ENCODE measurements around the gene BMP4. TPM values are rescaled to one million over a fixed set of nuclear protein-coding genes. Genes with fewer than 3 reads are reported as not detected.

The BMP4 gene
- polyA plus RNA-seq, 4 donors, result 41.6 to 52.7 (median 46.7) TPM

- no peak for DNase-seq (ENCODE audit: low read depth in 4 of 4, low spot score in 3 of 4)
Observed at GRCh38 chr14:53967606-53968005, 11.0 kb upstream of the BMP4 start.

DNA sequence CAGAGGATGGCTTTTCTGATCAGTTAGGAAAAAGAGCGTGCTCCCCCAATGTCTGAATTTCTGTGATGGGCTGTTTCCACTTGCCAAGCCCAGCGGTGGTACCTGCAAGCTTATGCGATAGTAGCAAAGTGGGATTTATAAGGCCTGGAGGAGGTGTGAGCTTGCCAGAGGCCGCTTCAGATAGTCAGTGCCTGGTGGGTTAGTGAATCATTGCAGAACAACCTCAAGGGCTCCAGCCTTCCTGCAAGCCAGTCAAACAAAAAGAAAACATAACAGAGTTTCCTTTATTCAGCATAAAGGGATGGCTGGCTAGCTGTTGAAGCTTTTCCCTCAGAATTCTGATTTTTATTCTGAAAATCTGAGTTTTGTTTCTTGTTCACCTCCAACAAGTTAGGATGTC is 7.6 kb upstream of the BMP4 start:
- no peak for DNase-seq (ENCODE audit: low read depth in 4 of 4, low spot score in 3 of 4)

- DNase-seq (ENCODE audit: low read depth in 4 of 4, low spot score in 3 of 4), result no peak
Observed at GRCh38 chr14:53963320-53964227, 6.9 kb upstream of the BMP4 start.

DNA sequence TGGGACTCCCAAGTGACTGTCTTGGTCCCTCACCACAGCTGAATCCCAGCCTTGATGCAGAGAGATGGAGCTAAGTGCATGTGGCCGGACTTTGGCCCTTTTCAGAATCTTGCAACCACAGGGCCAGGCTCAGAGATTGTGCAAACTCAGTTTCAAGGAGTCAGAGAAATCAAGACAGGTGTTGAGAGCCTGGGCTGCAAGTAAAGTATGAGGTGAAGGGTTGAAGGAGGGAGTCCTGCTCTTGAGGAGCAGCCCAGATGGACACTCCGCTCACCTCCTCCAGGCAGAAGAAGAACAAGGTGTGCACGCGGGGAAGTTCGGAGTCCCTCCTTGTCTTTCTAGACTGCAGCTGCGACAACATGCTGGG is 6.3 kb upstream of the BMP4 start:
- DNase-seq (ENCODE audit: low read depth in 4 of 4, low spot score in 3 of 4), result no peak

DNA sequence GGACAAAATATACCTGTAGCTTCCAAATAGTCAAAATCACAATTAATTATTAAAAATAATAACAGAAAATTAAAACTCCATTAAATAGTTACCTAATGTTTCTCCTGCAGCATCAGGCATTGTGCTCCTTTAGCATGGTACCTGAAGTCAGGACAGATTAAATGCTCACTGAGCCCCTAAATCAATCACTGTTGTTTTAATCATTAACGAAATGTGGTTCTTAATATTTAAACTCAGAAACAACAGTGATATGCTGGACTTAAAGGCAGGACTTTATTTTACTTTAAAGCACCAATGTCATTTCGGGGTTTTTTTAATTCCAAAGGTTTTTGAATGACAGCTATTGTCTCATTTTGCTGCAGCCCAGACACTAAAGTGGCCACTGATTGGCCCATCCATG is 2.0 kb upstream of the BMP4 start:
- DNase-seq (ENCODE audit: low read depth in 4 of 4, low spot score in 3 of 4), result no peak

GRCh38 chr14:53957739-53958138 is 1.1 kb upstream of the BMP4 start:
- no peak for DNase-seq (ENCODE audit: low read depth in 4 of 4, low spot score in 3 of 4)

GRCh38 chr14:53955671-53956426 is 776 bp downstream of the BMP4 start:
- DNase-seq (ENCODE audit: low read depth in 4 of 4, low spot score in 3 of 4), result peak in 1 of 4 donors; percentile 44

DNA sequence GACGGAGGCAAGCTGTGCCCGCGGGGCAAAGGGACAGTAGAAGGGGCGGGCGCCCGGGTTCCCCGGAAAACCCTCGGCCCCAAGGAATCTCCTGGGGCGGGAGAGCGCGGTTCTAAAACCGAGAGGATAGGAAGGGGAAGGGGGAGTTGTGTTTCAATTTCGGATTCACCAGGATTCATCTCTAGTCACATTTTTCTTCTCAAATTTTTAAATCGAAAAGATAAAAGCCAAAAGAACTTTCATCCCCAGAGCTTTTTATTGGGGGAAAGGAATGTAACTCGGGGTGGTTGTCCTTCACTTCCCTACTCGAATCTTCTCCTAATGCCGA is 1.4 kb downstream of the BMP4 start:
- DNase-seq (ENCODE audit: low read depth in 4 of 4, low spot score in 3 of 4), result no peak

GRCh38 chr14:53954551-53955228 is 1.9 kb downstream of the BMP4 start:
- no peak for DNase-seq (ENCODE audit: low read depth in 4 of 4, low spot score in 3 of 4)

DNA sequence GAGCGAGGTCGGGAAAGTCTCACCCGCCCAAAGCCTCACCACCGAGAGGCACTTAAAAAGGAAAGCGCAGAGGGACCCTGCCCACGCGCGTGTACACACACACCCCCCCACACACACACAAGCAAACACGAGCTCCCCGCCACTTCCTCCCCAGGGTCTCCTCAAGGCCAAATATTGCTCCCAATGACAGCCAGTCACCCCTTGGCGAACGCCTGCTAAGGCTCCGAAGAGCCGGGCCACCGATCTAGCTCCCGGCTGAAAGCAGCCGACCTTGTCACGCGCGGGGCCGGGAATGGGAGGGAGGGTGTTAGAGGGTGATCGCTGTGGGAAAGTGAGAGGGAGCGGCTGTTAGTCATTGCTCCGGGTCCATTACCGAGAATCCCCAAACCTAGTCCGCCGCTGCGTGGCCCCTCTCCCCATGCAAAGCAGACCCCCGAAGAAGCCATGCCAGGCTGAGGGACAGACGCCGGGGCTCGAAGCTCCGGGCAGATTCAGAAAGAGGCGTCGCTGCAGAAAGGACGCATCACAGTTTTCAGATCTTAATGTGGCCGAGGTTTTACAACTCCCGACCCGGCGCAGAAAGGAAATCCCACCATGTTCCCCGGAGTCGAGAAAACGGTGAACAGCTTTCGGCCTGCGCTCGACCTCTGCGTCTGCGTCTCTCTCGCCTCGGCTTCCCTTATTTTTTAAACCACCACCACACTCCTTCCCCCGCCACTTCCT is 2.6 kb downstream of the BMP4 start:
- DNase-seq (ENCODE audit: low read depth in 4 of 4, low spot score in 3 of 4), result no peak

DNA sequence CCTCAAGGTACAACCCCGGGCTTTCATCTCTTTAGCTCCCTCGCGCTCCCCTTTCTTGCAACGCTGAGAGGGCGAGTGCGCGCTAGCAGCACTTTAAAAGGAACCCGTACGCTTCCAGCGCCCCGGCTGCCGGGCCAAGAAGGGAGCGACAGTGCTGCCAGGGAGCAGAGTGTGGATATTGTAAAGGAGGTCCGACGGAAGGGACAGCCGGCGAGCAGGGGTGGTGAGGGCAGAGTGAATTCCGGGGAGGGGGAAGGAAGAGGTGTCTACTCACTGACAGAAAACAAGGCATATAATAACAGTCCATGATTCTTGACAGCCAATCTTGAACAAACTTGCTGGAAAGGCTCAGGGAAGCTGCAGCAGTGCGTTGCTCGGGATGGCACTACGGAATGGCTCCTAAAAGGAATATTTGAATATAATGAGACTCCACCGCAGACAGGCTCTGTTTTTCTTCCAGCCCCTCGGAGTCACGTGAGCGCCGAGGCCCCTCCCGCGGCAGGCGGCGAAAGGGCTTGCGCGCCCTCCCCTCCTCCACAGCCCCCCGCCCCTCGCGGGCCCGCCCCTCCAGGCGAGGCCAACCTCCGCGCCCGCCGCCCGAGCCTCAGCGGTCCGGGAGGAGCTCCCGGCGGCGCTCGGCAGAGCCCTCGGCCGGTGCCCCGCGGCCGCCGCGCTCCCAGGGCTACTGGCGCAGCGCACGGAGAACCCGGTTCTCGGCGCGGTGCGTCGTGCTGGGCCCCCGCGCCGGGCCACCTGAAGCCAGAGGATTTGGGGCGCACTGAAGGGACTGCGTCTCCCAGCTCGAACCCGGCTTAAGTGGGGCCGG is 3.4 kb downstream of the BMP4 start:
- DNase-seq (ENCODE audit: low read depth in 4 of 4, low spot score in 3 of 4), result peak in 1 of 4 donors; percentile 73

DNA sequence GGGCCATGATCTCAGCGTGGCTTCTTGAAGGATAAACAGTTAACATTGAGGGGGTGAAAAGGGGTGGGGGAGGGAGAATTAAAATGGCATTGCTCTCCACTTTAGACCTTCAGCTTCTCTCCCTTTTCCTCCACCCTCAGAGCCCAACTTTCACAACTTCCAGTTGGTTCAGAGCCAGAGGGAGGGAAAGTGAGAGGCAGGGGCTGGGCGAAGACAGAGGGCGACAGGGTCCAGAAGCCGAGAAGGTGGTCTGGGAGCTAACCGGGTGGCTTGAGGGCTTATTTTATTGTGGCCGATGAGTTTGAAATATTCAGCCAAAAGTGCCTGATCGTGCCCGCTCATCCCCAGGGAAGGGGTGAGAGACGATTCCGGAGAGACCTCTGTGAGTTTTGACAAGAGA is 4.1 kb downstream of the BMP4 start:
- DNase-seq (ENCODE audit: low read depth in 4 of 4, low spot score in 3 of 4), result no peak

- DNase-seq (ENCODE audit: low read depth in 4 of 4, low spot score in 3 of 4), result no peak
Observed at GRCh38 chr14:53951627-53952303, 4.9 kb downstream of the BMP4 start.

DNA sequence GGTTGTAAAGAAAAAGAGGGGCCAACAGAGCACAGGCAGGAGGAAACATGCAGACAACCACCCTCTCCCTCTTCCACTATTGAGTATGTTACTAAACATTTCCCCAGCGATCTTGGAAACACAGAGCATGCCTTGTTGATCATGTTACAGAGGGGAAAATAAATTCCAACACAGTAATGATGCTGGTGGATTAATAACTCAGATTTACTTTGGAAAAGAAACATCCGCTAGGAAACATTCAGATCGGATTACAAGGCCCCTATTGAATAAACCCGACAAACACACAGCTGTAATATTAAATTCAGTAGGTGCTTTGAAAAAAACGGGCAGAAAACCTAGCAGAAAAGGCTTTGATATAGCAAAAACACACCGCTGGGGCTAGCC is 5.4 kb downstream of the BMP4 start:
- DNase-seq (ENCODE audit: low read depth in 4 of 4, low spot score in 3 of 4), result no peak

DNA sequence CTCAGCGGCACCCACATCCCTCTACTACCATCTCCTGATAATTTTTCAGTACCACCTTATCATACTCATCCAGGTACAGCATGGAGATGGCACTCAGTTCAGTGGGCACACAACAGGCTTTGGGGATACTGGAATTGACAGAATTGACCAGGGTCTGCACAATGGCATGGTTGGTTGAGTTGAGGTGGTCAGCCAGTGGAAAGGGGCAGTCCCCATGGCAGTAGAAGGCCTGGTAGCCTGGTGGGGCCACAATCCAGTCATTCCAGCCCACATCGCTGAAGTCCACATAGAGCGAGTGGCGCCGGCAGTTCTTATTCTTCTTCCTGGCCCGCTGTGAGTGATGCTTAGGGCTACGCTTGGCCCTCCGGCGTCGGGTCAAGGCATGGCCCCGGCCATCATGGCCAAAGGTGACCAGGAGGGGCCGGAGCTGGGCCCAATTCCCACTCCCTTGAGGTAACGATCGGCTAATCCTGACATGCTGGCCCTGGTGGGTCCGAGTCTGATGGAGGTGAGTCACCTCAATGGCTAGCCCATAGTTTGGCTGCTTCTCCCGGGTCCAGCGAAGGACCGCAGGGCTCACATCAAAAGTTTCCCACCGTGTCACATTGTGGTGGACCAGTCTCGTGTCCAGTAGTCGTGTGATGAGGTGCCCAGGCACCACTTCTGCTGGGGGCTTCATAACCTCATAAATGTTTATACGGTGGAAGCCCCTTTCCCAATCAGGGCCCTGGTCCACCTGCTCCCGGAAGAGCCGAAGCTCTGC is 6.4 kb downstream of the BMP4 start:
- no peak for DNase-seq (ENCODE audit: low read depth in 4 of 4, low spot score in 3 of 4)

DNA sequence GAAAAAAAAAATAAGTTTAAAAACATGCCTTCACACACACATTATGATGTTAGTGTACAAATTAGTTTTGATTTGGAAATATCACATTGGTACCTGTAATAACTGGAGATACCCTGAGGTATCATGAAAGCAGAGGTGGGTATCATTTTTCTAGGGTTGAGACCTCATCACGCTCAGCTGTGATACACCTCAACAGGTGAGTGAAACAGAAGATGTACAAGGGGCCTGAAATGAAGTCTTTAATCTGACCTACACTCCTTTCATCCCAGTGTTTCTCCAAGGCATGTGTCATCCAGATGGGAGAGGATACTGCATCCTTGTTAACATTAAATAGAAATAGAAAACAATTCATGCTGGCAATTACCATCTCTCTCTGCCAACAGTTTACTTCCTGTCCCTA is 7.4 kb downstream of the BMP4 start:
- DNase-seq (ENCODE audit: low read depth in 4 of 4, low spot score in 3 of 4), result no peak

DNA sequence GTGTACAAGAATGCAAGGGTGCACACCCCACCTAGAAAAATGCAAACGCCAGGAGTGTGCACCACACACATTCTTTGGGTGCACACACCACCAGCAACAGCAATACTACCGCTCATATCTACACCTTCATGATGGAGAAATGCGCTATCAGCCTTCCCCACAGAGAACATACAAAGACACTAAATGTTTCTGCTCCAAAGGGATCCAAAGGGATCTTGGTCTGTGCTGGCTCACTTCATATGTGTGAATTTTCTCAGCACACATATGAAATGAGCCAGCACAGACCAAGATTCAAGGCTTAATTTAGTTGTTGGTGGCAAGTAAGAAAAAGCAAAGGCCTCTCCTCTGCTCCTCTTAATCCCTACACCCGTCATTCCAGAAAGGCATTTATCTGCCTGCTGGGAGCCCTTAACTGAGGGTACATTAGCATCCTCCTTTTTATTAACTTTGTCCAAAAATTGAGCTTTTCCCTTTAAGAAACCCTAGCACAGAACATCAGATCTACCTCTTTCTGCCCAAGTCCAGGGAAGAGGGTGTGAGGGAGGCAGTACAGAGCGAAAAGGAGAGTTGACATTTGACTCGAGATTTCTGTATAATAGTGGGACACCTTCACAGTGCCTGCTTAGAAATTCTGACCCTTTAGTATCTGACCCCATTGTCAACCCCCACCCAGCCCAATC is 8.3 kb downstream of the BMP4 start:
- no peak for DNase-seq (ENCODE audit: low read depth in 4 of 4, low spot score in 3 of 4)
